HepG2 (cell line): ENCODE measurements around the gene ANO2.

Experiments used
- CTCF ChIP-seq: sonication (generic); formaldehyde crosslinking; IDR thresholded peaks from 2 replicates; pipeline ENCODE4 v1.5.0; 2020; ENCODE audit warnings: mild to moderate bottlenecking, missing genetic modification reagents, moderate library complexity
- NFKBIZ ChIP-seq: IDR thresholded peaks from 2 replicates; pipeline ENCODE4 v1.6.1; 2018; ENCODE audit warnings: missing genetic modification reagents, missing compliant biosample characterization
- PCBP2 ChIP-seq: fragments of 200-400 bp; formaldehyde crosslinking; optimal IDR thresholded peaks from 2 replicates; pipeline ENCODE3; 2018; ENCODE audit warnings: low read length, low read depth; ENCODE audit not compliant: poor library complexity, severe bottlenecking
- POLR2AphosphoS5 ChIP-seq: IDR thresholded peaks from 2 replicates; pipeline ENCODE4 v1.6.1; 2012; ENCODE audit warnings: low read depth, low read length
- ZBTB8A ChIP-seq: sonication (generic); formaldehyde crosslinking; IDR thresholded peaks from 2 replicates; pipeline ENCODE4 v1.4.0; 2020; ENCODE audit warnings: mild to moderate bottlenecking, low read depth, missing genetic modification reagents, borderline replicate concordance
- ZNF792 ChIP-seq: IDR thresholded peaks from 2 replicates; pipeline ENCODE4 v1.6.1; 2016
- TF ChIP-seq, protein P1 (sequence below): sonication (generic); formaldehyde crosslinking; IDR thresholded peaks from 2 replicates; pipeline ENCODE4 v1.8.1; 2023; ENCODE audit warnings: missing genetic modification reagents, inconsistent platforms, borderline replicate concordance

DNA sequence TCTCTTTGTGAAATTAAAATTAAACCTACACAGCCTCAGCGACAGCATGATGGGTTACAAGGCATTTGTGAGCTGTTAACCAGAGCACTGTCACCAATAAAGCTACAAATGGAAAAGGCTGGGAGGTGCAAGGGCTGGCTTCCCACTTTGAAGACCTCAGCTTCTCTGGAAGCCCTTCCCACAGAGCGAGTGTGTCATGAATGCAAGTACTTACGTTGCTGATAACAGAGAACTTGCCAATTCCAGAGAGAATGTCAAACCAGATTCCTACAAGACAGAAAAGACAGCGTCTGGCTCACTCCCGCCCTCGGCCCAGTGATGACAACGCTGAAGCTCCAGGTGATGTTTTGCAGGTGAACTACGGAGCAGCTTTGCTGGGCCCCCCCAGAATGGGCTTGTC lies 367.3 kb downstream of the ANO2 start:
- TF ChIP-seq PCBP2 (no peak), POLR2AphosphoS5 (no peak), CTCF (CRISPR knock-in tag) (no peak), NFKBIZ (CRISPR knock-in tag) (no peak), ZNF792 (CRISPR knock-in tag) (no peak), ZBTB8A (CRISPR knock-in tag) (no peak)
- TF ChIP-seq, protein P1, sequence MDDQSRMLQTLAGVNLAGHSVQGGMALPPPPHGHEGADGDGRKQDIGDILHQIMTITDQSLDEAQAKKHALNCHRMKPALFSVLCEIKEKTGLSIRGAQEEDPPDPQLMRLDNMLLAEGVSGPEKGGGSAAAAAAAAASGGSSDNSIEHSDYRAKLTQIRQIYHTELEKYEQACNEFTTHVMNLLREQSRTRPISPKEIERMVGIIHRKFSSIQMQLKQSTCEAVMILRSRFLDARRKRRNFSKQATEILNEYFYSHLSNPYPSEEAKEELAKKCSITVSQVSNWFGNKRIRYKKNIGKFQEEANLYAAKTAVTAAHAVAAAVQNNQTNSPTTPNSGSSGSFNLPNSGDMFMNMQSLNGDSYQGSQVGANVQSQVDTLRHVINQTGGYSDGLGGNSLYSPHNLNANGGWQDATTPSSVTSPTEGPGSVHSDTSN (CRISPR knock-in tag) = no peak
